GM19455 (cell line): ENCODE results near the gene PLXNB2.

Source experiments
- ATAC-seq: cut with Tn5 transposase; IDR thresholded peaks from one replicate; pipeline ENCODE4 v1.9.1; 2021; ENCODE audit not compliant: unreplicated experiment

PLXNB2 gene

DNA sequence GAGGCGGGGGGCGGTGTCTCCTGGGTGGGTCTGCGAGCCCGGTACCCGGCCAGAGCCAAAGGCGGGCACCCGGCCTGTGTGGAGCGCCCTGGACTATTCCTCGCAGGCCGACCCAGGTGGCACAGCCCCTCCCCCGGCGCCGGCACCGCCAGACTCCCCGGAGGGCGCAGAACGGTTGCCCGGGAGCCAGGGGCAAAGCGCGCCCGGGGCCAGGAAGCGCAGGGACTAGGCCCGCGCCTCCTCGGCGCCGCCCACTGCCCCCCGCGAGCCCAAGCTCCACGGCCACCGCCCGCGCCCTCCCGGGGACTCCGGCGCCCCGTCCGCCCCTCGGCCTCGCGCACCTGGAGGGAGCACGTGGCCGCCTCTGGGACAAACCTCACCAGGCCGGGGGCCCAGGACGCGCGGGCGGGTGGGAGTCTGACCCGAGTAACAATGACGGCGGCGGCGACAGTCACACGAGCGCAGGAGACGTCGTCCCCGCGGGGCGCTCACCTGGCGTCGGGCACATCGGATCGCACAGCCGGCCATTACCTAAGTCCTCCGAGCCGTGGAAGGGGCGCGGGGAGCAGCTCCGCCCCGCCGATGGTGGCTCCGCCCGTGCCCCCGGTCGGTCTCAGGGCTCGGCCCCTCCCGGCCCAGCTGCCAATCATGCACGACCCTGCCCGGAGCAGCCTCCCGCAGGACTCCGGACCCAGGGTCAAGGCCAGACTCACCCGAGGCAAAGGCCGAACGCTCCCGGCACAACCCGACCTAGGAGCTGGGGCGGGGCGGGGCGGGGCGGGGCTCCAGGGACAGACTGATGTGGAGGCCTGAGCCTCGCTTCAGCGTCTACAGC, 7.4 kb downstream of the PLXNB2 start:
- no peak for ATAC-seq

DNA sequence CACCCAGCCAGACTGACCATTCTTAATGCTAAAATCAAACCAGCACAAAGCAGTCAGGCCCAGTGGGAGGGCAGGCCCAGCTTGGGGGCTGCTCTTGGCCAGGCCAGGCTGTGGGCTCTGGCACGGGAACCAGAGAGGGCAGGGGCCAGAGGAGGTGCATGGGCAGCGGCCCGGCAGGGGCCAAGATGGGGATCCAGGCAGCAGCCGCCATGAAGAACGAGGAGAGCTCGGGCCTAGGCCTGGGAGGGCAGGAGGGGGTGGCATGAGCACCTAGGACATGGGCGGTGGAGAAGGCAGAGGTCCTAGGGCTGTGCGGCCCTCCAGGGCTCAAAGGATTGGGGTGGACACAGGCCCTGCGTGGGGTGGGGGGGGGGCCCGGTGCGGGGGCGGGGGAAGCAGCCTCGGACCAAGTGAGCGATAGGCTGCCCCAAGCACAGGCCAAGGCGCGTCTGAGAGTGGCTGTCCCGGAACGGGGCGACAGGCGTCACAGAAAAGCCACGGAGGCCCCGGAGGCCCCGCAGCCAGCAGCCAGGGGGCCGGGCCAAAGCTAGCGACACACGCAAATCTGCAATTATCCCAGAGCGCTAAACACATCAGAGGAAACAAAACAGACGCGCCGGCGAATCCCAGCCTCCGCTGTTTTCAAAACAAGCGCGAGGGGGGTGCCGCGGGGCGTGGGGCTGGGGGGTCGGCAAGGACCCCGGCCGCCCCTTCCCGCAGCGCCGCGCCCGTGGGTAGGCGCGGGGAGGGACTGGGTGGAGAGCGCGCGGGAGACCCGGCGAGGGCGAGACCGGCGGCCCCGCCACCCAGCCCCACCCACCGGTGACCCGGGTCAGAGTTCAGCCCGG, 8.3 kb downstream of the PLXNB2 start:
- ATAC-seq = no peak

DNA sequence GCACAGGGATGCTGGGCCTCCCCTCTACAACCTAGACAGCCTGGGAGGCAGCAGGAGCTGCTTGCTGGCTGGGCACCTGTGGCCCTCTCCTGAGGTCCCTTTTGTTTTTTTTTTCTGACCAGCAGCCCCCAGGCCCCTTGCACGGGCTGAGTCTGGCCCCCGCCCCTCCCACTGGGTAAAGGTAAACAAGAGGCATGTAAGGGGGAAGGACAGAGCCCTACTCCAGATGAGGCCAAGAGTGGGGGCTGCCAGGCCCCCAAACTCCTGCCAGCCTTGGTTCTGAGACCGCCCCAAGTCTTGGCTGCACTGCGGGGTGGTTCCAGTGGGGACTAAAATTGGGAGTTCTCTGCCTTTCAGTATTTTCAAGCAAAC, 9.2 kb downstream of the PLXNB2 start:
- ATAC-seq = no peak

DNA sequence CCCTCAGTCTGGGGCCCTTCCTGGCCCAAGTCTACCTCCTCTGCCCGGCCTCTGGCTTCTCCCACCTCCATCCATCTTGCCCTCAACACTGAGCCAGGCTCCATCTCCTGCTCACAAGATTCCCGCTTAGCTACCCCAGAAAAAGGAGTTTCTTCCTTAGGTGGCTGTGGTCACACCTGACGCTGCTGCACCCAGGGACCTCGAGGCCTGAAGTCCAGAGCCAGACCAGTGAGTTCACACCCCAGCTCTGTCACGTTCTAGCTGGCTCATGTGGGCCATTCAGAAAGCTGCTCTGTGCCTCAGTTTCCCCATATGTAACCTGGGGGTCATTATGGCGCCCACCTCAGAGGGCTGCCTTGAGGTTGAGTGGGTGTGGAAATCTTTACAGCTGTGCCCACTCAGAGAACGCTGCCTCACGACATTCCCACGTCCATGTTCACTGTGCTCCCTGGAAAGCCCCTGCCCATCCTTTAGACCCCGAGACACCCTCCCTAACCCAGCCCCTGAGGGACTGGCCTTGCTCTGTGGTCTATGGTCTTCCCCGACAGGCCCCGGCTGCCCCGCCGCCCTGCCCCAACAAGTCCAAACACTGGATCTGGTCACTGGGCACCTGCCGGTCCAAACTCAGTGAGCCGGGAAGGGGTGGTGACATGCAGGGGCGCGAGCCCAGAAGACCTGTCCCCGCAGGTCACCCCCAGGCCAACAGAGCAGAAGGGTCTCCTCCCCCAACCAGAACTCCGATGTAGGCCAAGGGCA, 9.8 kb downstream of the PLXNB2 start:
- ATAC-seq = no peak

DNA sequence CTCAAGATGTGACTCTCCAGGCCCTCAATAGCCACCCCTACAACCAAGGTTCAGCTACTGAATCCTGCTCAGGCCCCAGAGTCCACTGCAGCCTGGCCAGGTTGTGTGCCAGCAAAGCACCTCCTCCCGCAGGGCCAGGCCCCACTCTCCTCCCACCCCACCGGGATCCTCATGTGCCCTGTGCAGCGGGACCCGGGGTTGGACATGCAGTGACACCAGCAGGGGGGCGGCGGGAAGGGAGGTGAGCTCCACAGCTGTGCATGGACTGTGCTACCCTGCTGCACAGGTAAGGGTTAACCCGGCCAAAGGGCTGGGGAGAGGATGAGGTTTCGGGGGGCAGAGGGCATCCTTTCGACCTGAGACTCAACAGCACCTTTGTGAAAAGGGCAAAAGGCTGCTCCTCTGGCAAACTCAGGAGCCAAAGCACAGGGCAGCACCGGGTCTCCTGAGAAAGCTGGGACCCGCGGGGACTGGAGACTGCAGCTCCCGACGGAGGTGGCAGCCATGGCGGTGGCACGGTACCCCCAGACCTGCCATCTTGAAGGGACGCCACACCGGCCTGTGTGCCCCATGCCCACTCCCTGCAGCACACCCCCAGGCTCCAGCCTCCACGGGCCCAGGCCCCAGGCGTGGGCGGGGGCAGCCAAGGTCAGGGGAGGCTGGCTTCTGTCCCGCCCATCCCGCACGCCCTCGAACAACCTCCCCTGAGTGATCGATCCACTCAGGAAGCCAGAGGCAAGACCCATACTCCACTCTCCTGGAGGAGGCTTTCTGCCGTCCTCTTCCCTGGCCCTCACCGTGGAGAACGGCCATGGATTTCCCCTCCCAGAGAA, 10.6 kb downstream of the PLXNB2 start:
- ATAC-seq = no peak

DNA sequence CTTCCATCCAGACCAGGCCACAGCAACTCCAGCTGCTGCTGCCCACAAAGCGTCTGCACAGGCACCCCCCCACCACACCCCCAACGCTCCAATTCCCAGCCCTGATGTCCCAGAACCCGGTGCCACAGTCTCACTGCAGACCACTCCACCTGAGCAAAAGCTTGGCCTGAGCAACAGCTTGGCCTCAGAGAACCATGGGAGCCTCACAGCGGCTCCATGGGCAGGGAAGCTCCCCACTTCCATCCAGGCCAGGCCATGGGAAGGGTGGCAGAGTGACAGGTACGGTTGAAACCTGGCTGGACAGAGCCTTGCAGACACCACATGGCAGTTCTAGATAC, 13.2 kb downstream of the PLXNB2 start:
- ATAC-seq = no peak

DNA sequence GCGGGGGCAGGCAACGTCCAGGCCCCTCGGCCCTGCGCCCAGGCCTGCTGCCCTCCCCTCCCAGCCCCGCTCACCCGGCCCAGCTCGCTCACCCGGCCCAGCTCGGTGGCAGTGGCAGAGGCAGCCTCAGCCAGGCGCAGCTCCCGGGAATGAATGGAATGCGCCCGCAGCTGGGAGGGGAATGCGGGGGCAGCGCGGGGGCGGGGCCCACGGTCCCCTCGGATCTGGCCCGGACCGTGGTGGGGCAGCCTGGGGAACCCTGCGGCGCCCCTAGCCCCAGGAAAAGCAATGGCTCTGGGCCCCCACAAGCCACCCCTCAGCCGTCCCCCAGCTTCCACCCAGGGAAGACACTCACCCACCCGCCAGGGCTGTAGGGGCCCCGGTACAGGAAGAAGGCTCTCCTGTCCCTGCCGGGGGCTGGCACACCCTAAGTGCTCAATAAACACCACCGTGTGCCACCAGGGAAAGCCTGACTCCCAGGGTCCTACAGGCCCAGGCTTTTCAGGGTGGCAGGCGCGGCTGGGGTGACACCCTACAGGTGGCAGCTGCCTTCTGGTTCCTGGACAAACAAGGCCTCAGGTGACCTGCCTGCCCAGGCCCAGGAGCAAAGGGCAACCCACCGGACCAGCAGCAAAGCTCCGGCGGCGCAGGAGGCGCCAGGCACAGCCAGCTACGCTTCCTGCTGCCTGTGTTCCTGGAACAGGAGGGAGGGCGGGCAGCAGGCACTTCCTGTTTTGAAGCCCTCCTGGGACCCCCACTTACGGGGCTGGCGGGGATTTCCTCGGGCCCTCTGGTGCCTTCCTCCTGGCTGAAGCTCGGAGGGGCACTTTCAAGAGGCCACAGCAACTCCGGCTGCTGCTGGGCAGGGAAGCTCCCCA, 13.8 kb downstream of the PLXNB2 start:
- ATAC-seq = no peak

DNA sequence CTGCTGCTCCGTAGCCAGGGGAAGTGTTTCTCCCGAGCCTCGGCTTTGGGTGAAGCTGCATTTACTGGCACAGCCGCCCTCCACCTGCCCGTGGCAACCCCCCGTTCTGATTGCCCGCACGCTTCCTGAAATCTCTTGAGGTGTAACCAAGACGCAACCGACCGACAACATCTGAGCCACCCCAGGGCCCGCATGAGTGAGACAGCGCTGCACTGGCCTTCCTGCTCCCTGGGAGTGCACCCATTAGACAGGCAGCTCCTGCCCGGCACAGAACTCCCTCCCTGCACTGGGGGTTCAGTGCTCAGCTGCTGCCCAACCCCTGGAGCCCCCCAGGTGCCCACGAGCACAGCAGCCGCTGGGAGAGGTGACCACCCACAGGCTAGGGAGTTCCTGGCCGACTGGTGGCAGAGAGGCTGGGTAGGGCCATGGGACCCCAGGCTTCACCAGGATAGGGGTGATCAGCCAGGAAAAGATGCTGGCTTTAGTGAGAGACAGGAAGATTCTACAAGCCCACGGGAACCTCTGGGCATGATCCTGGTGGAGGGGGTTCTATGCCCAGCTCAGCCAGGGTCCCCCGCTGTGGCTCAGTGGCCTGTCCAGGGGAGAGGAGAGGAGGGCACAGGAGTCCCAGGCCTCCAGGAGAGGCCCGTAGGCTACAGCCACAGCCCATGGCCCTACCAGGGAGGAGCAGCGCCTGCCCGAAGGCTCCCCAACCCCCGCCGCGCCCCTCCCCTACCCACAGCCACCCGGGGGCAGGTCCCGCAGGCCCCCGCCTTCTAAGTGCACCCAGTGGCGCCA, 14.6 kb downstream of the PLXNB2 start:
- no peak for ATAC-seq

DNA sequence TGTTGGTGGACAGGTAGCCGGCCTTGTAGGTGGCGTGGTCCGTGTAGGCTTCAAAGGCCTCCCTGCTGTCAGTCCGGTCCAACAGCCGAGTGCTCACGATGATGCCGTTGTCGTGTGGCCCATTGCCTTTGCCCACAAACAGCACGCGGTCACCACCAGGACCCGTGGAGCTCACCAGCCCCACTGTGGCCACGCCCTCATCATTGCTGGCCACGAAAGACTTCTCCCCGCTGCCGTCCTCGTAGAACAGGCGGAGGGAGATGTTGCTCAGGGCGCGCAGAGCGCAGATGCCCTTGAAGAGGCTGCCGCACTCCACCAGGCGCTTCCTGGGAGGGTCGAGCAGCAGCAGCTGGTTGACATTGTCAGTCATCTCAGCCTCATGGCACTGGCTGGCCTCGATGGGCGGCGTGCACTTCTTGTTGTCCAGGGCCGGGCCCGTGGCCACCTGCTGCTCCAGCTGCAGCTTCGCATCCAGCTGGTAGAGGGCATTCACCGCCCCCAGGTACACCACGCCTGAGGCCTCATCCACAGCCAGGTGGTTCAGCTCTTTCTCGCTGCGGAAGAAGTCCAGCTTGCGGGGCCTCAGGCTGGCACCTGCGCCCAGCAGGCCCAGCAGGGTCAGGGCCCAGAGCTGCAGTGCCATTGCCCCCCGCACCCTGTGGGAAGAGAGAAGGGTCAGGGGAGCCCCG, 17.4 kb downstream of the PLXNB2 start:
- ATAC-seq = no peak

DNA sequence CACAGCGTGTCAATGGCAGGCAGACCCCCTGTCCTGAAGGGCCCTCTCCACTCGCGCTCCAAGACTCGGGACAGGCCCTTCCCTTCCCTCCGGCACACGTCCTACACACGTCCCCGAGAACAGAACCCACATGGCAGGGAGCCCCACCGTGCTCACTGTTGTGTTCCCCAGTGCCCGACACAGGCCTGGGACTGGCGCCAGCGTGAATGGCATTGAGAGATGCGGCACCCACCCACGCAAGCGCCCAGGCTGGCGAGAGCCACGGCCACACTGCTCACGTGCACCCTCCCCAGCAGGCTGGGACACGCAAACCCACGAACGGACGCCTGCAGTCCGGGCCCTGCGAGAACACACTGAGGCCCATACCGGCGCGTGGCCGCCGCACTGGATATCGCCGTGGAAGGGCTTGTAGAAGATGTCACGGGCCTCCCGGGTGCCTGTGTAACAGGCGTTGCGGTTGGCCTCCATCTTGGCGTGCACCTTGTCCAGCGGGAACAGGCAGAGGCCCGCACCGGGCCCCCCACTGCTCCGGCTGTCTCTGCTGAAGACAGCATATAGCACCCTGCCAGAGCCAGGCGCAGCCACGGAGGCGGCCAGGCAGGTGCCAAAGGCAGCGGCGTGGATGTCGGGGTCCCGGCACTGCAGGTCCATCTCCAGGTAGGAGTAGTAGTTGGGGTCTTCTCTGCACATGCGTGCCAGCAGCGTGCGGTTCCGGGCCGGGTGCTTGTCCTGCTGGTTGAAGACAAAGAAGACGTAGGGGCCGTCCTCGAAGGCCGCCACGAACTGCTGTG, 18.1 kb downstream of the PLXNB2 start:
- no peak for ATAC-seq

DNA sequence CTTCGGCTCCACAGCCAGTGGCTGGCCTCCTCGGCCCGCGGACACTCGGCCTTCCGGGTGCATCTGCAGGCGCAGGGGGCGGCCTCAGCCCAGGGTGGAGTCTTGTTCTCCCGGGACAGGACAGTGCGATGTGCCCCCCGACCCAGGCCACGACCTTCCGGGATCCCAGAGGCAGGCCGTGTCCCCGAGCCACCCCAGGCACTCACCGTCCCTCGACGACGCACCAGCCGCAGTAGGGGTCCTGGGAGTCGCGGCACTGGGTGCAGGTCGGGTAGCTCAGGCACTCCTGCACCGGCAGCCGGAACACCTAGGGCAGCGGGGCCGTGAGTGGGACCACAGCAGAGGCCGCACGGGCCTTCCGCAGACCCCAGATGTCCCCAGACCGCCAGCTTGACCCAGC, 19.7 kb downstream of the PLXNB2 start:
- no peak for ATAC-seq

DNA sequence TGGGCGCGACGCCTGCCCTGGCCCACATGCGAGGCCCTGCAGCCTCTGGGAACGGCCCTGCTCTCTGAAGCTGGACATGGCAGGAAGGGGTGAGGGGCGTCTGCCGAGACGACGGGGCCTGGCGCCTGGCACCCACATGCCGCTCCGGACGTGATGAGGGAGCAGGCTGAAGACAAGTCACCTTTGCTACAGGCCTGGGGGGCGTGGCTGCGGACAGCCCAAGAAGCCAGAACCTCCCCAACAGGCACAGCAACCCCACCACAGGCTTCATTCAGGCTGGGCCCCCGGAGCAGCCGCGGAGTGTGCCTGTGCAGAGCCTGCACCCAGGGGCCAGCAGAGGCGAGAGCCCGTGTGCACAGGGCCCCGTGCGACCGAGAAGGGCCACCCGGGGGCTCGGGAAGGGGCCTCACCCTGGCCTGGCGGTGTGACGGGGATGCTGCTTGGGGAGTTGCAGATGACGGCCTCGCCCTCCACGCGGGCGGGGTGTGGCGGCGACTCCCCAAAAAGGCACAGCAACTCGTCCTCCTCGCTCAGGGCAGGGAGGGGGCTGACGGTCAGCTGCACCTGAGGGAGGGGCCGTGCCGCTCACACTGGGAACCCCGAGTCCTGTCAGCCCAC, 20.6 kb downstream of the PLXNB2 start:
- ATAC-seq = no peak

DNA sequence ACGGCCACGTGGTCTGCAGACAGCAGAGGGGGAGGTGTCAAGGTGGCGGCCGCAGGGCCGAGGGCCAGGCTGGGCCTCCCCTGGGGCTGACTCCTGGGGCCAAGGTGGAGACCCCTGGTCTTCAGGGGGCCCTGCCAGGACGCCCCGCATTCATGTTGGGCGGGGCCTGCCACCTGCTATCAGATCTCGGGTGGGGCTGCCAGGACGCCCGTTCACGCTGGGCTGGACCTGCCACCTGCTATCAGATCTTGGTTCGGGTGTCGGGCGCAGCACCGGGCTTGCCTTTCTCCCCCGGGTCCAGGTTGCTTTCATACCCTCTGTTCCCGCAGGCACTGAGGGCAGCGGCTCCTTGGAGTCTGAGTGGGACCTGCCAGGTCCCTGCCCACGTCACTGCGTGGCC, 21.2 kb downstream of the PLXNB2 start:
- ATAC-seq = no peak

DNA sequence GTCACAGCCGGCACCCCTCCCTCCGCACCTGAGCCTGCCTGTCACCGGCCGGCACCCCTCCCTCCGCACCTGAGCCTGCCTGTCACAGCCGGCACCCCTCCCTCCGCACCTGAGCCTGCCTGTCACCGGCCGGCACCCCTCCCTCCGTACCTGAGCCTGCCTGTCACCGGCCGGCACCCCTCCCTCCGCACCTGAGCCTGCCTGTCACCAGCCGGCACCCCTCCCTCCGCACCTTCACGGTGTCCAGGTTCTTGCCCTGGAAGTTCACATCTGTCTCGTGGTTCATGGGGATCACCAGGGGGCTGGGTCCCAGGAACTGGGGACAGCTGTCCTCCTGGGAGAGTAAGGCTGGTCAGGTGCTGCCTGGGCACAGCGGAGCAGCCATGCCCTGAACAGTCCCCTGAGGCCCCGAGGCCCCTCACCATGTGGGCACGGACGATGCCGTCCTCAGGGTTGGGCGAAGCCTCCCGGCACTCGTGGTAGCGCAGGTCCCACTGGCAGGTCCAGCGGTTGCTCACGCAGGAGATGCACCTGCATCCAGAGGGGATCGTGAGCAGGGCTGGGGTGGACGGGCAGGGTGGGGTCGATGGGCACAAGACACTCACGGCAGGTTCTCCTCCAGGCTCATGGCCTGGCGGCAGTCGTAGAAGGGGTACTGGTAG, 21.7 kb downstream of the PLXNB2 start:
- ATAC-seq = no peak

DNA sequence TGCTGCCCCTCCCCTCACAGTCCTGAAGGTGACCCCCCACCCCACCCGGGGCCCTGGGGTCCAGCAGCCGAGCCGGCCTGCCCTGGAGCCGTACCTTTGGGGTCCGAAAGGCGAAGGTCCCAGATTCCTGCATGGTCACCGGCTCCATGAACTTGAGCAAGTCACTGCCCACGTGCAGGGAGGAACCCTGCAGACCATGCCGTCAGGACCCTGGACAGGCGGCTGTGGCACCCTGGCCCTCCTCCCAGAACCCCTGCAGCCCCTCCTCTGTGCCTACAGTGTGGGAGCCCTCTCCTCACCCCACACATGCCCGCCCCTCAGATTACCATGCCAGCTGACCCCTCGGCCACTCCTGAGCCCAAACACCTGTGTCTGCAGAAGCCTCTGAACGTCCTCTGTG, 23.0 kb downstream of the PLXNB2 start:
- no peak for ATAC-seq

DNA sequence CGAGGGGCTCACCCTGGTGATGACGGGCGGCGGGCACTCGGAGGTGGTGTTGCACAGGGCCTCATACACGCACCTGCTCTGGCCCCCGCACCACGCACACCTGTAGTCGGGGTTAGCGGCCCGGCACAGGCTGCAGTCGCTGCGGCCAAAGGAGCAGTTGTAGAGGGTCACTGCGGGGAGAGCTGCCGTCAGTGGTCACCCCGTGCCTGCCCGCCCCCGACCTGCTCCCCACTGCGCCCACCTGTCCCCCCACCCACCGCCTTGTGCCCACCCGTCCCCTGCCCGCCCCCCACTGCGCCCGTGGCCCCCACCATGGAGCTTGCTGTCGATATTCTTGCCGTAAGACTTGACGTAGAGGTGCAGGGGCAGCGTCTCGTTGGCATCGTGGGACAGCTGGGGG, 23.6 kb downstream of the PLXNB2 start:
- no peak for ATAC-seq
